ENCODE measurements around the gene STT3A.

GRCh38 chr11:125550780-125551179 lies 41.9 kb upstream of the STT3A start:
- TF ChIP-seq CTCF (optimal IDR thresholded peaks at IDR 0.05 in 1 of 3, IDR thresholded peaks at IDR 0.05 in 1 of 3, conservative IDR thresholded peaks at IDR 0.05 in 1 of 3; ENCODE audit: extremely low read depth in 1 of 3, insufficient read depth in 2 of 3, low read length in 3 of 3): no peak
- no peak for TF ChIP-seq EZH2 (IDR thresholded peaks at IDR 0.05; ENCODE audit: low read length)
